Endothelial cell of umbilical vein (primary cell): ENCODE data around the gene ST3GAL4. TPM values are rescaled to one million over a fixed set of nuclear protein-coding genes. Genes with fewer than 3 reads are reported as not detected.
A peak's percentile ranks its signal among the peaks of the same experiment; 100 is the strongest.

Source experiments
- Bru-seq: library from RNA; stranded (reverse); fragments of 400-500 nt; gene quantifications from one replicate; lab custom pipeline; 2021; lab: Mats Ljungman, UMichigan
- BruChase-seq, 2 experiments: library from RNA; stranded (reverse); fragments of 400-500 nt; gene quantifications; one replicate each; lab custom pipeline; 2021; lab: Mats Ljungman, UMichigan
- BruUV-seq: library from RNA; stranded (reverse); fragments of 400-500 nt; replicated peaks from 2 replicates; lab custom pipeline; 2021; lab: Mats Ljungman, UMichigan
- CTCF ChIA-PET: fragments of 300-600, 350-600 bp; sonication (Branson Sonifier 250); formaldehyde crosslinking; loops from one replicate; lab custom pipeline; 2021; ENCODE audit warnings: antibody characterized with exemption, inconsistent platforms; lab: Charles Lee
- POLR2A ChIA-PET: fragments of 300-600, 350-600 bp; sonication (Branson Sonifier 250); formaldehyde crosslinking; loops from one replicate; lab custom pipeline; 2021; ENCODE audit warnings: antibody characterized with exemption, inconsistent platforms; lab: Charles Lee
- DNase-seq: peaks from one replicate; pipeline ENCODE4 v3.0.0-alpha.2; 2011; ENCODE audit warnings: low read depth, low spot score
- FAIRE-seq: peaks from 2 replicates; lab custom pipeline; 2011; peaks lifted over from hg19 to GRCh38; lab: Jason Lieb, UNC
- H2AFZ ChIP-seq: 2 replicates; pipeline ENCODE4 v1.6.0; 2012; ENCODE audit warnings: low read depth, low read length, control low read depth, inconsistent platforms
- H3K27ac ChIP-seq: 2 replicates; pipeline ENCODE4 v1.5.1; 2011; ENCODE audit warnings: low read depth, mild to moderate bottlenecking, control low read depth, low read length, moderate library complexity; ENCODE audit not compliant: insufficient read depth
- H3K27me3 ChIP-seq, 2 experiments: 2 replicates each; pipeline versions ENCODE4 v1.6.0 to v1.6.1; 2011; ENCODE audit warnings: low read length in 2 of 2, mixed read lengths in 1 of 2; ENCODE audit not compliant: control insufficient read depth in 2 of 2, insufficient read depth in 2 of 2
- H3K36me3 ChIP-seq, 2 experiments: 2 replicates in 1 of 2; 3 replicates in 1 of 2; pipeline ENCODE4 v1.5.1; 2011; ENCODE audit warnings: low read length in 2 of 2, mild to moderate bottlenecking in 1 of 2, moderate library complexity in 1 of 2; ENCODE audit not compliant: control insufficient read depth in 2 of 2, insufficient read depth in 2 of 2; ENCODE audit errors: extremely low read depth in 1 of 2
- H3K4me1 ChIP-seq: 3 replicates; pipeline ENCODE4 v1.5.1; 2011; ENCODE audit warnings: mild to moderate bottlenecking, low read length; ENCODE audit not compliant: control insufficient read depth, insufficient read depth; ENCODE audit errors: extremely low read depth
- H3K4me2 ChIP-seq: 2 replicates; pipeline ENCODE4 v1.6.1; 2011; ENCODE audit warnings: low read length, control low read depth, mixed read lengths; ENCODE audit not compliant: insufficient read depth
- H3K4me3 ChIP-seq, 3 experiments: fragments of 200-600 bp in 1 of 3; sonication (generic), shearing (Covaris generic) in 1 of 3; replicated peaks in 1 of 3; 2 replicates each; pipeline ENCODE4 v1.5.1; 2011 to 2016; ENCODE audit warnings: control low read depth in 3 of 3, low read length in 3 of 3, mild to moderate bottlenecking in 2 of 3, inconsistent platforms in 1 of 3, low read depth in 1 of 3, moderate library complexity in 1 of 3; ENCODE audit not compliant: insufficient read depth in 1 of 3
- H3K79me2 ChIP-seq: 2 replicates; pipeline ENCODE4 v1.6.0; 2012; ENCODE audit warnings: low read length, inconsistent platforms; ENCODE audit not compliant: control insufficient read depth, insufficient read depth
- H3K9ac ChIP-seq: replicated peaks from 2 replicates; pipeline ENCODE3; 2011; ENCODE audit warnings: low read length, control low read depth; ENCODE audit not compliant: insufficient read depth; ENCODE audit errors: extremely low read depth
- H3K9me1 ChIP-seq: replicated peaks from 3 replicates; pipeline ENCODE4 v1.6.0; 2011; ENCODE audit warnings: mild to moderate bottlenecking, low read length; ENCODE audit not compliant: control insufficient read depth, insufficient read depth; ENCODE audit errors: extremely low read depth
- H3K9me3 ChIP-seq: replicated peaks from 2 replicates; pipeline ENCODE4 v1.5.1; 2012; ENCODE audit warnings: low read length, inconsistent platforms; ENCODE audit not compliant: control insufficient read depth, insufficient read depth
- H4K20me1 ChIP-seq: replicated peaks from 2 replicates; pipeline ENCODE3; 2011; ENCODE audit warnings: mild to moderate bottlenecking, low read length; ENCODE audit not compliant: control insufficient read depth, insufficient read depth; ENCODE audit errors: extremely low read depth
- CTCF ChIP-seq, 2 donors: IDR thresholded peaks; 1 replicate in 1 of 2; 2 replicates in 1 of 2; pipeline ENCODE4 v1.5.1; 2011; ENCODE audit warnings: low read length in 2 of 2, mild to moderate bottlenecking in 2 of 2, moderate library complexity in 2 of 2, control low read depth in 1 of 2, inconsistent platforms in 1 of 2, low read depth in 1 of 2; ENCODE audit not compliant: insufficient read depth in 1 of 2; ENCODE audit errors: extremely low read depth in 1 of 2
- EZH2 ChIP-seq: IDR thresholded peaks from 2 replicates; pipeline ENCODE4 v1.6.1; 2012; ENCODE audit warnings: borderline replicate concordance, low read depth, mild to moderate bottlenecking, moderate library complexity, low read length, inconsistent platforms; ENCODE audit not compliant: severe bottlenecking
- GATA2 ChIP-seq: IDR thresholded peaks from 2 replicates; pipeline ENCODE4 v1.7.0; 2011; ENCODE audit warnings: low read depth, mild to moderate bottlenecking, moderate library complexity, mixed read lengths, low read length; ENCODE audit not compliant: insufficient read length, insufficient read depth
- JUN ChIP-seq: IDR thresholded peaks from 2 replicates; pipeline ENCODE4 v1.6.1; 2011; ENCODE audit warnings: borderline replicate concordance, low read depth; ENCODE audit not compliant: insufficient read length, insufficient read depth
- MYC ChIP-seq: IDR thresholded peaks from one replicate; pipeline ENCODE4 v1.6.1; 2011; ENCODE audit warnings: mild to moderate bottlenecking, low read depth, low read length
- POLR2A ChIP-seq: IDR thresholded peaks from 2 replicates; pipeline ENCODE4 v1.6.1; 2012; ENCODE audit warnings: low read depth, mild to moderate bottlenecking, control low read depth, low read length
- POLR2AphosphoS5 ChIP-seq: IDR thresholded peaks from 2 replicates; pipeline ENCODE4 v1.6.1; 2012; ENCODE audit warnings: low read depth, mild to moderate bottlenecking, control low read depth, low read length, moderate library complexity; ENCODE audit not compliant: insufficient read depth
- dilution Hi-C: fragments of 300-500 bp; cut with MboI; formaldehyde crosslinking; loops from one replicate; pipeline ENCODE4 v1.15.0; 2019; ENCODE audit warnings: low sequenced_read_pairs; ENCODE audit not compliant: extremely low pct_ligation_motif_present
- intact Hi-C: fragments of 100-400 bp; cut with micrococcal nuclease; formaldehyde crosslinking; loops from one replicate; pipeline ENCODE4 v1.10.0; 2022
- long read RNA-seq: library from polyadenylated mRNA; stranded (forward); transcript quantifications from one replicate; pipeline ENCODE4 v2.0.0, GENCODE V29; 2021
- polyA minus RNA-seq, 3 experiments: library from RNA; depleted of rRNA, polyadenylated mRNA; stranded (reverse); fragments of >200 nt; gene quantifications; 1 replicate in 1 of 3; 2 replicates in 2 of 3; pipeline ENCODE4 v1.2.3, GENCODE V29; 2011
- polyA plus RNA-seq, 4 experiments: library from polyadenylated mRNA; depleted of rRNA in 3 of 4; stranded (reverse) in 3 of 4; unstranded in 1 of 4; fragments of >200 nt; gene quantifications; 2 replicates each; pipeline versions ENCODE4 v1.2.1 to v1.2.3, GENCODE V29; 2011 to 2012; ENCODE audit warnings: missing spikeins in 1 of 4
- total RNA-seq: library from RNA; stranded (reverse); gene quantifications from 2 replicates; pipeline ENCODE4 v1.2.3, GENCODE V29; 2021

Gene ST3GAL4
- total RNA-seq (17.7 and 21.1 TPM in 2 replicates), polyA plus RNA-seq (19.4 and 20.8 TPM in 2 replicates), polyA minus RNA-seq (15.2 and 21.4 TPM in 2 replicates), Bru-seq, nascent RNA (percentile 59 among the genes with signal in this experiment), BruChase-seq, experiment 1, labeled RNA remaining after a 6-hour chase (percentile 76 among the genes with signal in this experiment), BruChase-seq, experiment 2, labeled RNA remaining after a 2-hour chase (percentile 70 among the genes with signal in this experiment)
- 22.6 and 25.1 TPM in 2 replicates for polyA plus RNA-seq (2011; cell fraction: cytosol; rRNA removed)
- polyA plus RNA-seq (2011; cell fraction: nucleus; rRNA removed): 18.4 and 19.5 TPM in 2 replicates
- polyA plus RNA-seq (2012): 14.4 and 15.3 TPM in 2 replicates
- polyA minus RNA-seq (2011; cell fraction: cytosol; rRNA and poly(A)+ RNA removed): 28.7 TPM
- 8.4 and 8.9 TPM in 2 replicates for polyA minus RNA-seq (2011; cell fraction: nucleus; rRNA and poly(A)+ RNA removed)
- long read RNA-seq, partial matches to known transcripts: 0 of 14 reads
- long read RNA-seq, other reads (novel, unspliced or antisense): 12 of 14 reads

- POLR2A ChIA-PET: interaction anchor here (0.5 kb wide), 1 partner anchor 93 kb away, joined by 8 read pairs; no protein-coding TSS in a partner anchor
- H3K4me1 ChIP-seq: peaks cover 23% of the 10 kb centered on the region
- TF ChIP-seq JUN: no peak
- peak; percentile 73 for TF ChIP-seq POLR2AphosphoS5
- TF ChIP-seq CTCF (IDR thresholded peaks at IDR 0.05; ENCODE audit: extremely low read depth in 1 of 2, insufficient read depth in 1 of 2, low read depth in 1 of 2, low read length in 2 of 2): no peak
- TF ChIP-seq MYC: peak; percentile 5
- TF ChIP-seq POLR2A: peak; percentile 82
- TF ChIP-seq EZH2: no peak
- TF ChIP-seq GATA2: no peak
- peak within 1 kb of the TSS; percentile 94 for H3K9ac ChIP-seq
- H4K20me1 ChIP-seq: no peaks in the 10 kb centered on the region
- BruUV-seq: no TSS peak
- peak within 1 kb of the TSS; percentile 86 for H3K4me2 ChIP-seq
- peaks cover 40% of the 10 kb centered on the region for H3K79me2 ChIP-seq
- dilution Hi-C loops: no loop called here
- H3K9me1 ChIP-seq: no peaks in the 10 kb centered on the region
- CTCF ChIA-PET: interaction anchor here (0.7 to 5.7 kb wide), 7 partner anchors 14 to 125 kb away, joined by 3 to 37 read pairs (median 4); partner anchors contain the start of gene DCPS
- H3K9me3 ChIP-seq: no peaks in the 10 kb centered on the region
- peak within 1 kb of the TSS; percentile 16 to 69 (median 64) for H3K4me3 ChIP-seq
- intact Hi-C loops: loop anchor here (1.0 to 2.0 kb wide), 3 partner anchors 9 to 45 kb away; no protein-coding TSS in a partner anchor
- DNase-seq: peak; percentile 73
- peak within 1 kb of the TSS; percentile 72 for H2AFZ ChIP-seq
- H3K27ac ChIP-seq: peak within 1 kb of the TSS; percentile 79
- H3K36me3 ChIP-seq: no peaks in the 10 kb centered on the region
- peak; percentile 69 for FAIRE-seq
- H3K27me3 ChIP-seq: no peaks in the 10 kb centered on the region
Measured at GRCh38 chr11:126355324-126355925, at the start of gene ST3GAL4. Gene ST3GAL4 (plus strand): TSS chr11:126355686. CDS start chr11:126406156, 50,470 bp downstream.
